DMS53 (cell line): ENCODE measurements around the gene SKP2.
"Not testable (repeated sequence)": the region's sequence is repeated elsewhere in the genome, so short reads cannot be mapped to it uniquely, and the experiment has no call there.

Experiments used
- DNase-seq: peaks from one replicate; lab custom pipeline; 2025; lab: John Stamatoyannopoulos, UW

Gene SKP2

DNA sequence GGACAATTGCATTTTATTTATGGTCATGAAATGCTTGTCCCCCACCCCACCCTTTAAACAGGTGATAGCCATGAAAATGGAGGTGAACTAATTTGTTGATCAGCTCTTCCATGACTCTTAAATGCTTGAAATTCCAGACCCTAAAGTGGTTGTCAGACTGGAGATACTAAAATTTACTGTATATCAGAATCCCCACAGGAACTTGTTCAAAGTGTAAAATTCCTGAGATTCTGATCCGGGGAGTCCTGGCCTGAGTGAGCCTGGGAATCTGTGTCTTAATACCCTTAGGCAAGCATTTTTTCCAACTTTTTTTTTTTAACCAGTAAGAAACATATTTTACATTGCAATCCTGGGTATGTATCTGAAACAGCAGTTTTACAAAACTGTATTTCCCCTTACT is 4.7 kb downstream of the SKP2 start:
- DNase-seq, result no peak

- no peak for DNase-seq
Observed at GRCh38 chr5:36158144-36158543, 6.2 kb downstream of the SKP2 start.

GRCh38 chr5:36160617-36161016 is 8.7 kb downstream of the SKP2 start:
- DNase-seq, result no peak

- DNase-seq, result no peak
Observed at GRCh38 chr5:36161361-36161760, 9.4 kb downstream of the SKP2 start.

GRCh38 chr5:36162810-36163486 is 11.0 kb downstream of the SKP2 start:
- no peak for DNase-seq

DNA sequence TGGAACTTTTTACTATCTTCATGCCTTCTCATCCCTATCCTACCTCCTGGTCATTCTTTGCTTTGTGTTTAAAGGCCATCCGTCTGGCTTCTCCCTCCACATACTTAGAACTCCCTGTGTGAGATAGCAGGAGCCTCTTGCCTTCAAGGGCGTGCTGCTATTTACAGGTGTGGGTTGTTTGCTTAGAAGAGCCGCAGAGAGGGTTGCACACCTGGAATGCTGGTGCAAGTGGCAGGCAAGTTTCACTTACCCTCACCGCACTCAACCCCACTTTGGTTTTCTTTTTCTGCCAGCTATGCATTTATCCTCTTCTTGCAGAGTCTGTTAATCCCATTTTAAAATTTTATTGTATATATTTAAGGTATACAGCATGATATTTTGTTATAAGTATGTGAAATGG is 12.6 kb downstream of the SKP2 start:
- DNase-seq, result peak; percentile 33

DNA sequence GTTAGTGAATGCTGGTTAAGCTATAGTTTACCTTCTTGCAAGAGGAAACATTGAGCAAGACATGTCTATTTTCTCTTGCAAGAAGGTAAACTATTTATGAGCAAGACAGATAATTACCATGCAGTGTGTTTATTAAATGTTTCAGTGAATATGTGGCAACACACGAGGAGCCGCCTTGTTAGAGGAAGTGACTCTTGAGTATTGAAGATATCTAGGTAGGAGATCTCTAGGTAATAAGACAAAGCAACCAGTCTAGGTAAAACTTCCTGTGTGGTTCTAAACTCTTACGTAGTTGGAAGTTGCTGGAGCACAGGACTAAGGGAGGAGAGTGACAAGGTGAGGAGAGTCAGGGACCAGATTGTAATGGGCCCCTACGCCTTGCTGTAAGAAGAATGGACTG is 16.8 kb downstream of the SKP2 start:
- no peak for DNase-seq

GRCh38 chr5:36170832-36171424 is 19.0 kb downstream of the SKP2 start:
- DNase-seq, result no peak

- DNase-seq, result no peak
Observed at GRCh38 chr5:36172599-36172998, 20.7 kb downstream of the SKP2 start.

DNA sequence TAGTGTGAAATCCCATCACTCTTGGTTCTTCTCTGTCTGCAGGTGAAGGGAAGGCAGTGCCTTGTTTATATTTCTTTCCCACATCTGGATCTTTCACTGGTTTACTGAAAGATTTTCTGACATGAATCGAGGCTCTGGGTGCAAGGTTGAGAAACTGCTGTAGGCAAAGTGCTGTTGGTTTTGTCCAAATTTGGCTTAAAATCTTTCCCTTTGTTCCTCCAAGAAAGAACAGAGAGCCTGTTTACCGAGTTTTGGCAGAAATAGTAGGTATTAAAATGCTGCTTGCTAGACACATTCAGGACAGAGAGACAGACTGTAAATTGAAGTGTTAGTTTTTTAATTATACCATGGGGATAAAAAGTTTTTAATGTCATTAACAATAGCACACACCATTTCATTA is 21.5 kb downstream of the SKP2 start:
- DNase-seq, result no peak

GRCh38 chr5:36174119-36174518 is 22.2 kb downstream of the SKP2 start:
- DNase-seq, result no peak

DNA sequence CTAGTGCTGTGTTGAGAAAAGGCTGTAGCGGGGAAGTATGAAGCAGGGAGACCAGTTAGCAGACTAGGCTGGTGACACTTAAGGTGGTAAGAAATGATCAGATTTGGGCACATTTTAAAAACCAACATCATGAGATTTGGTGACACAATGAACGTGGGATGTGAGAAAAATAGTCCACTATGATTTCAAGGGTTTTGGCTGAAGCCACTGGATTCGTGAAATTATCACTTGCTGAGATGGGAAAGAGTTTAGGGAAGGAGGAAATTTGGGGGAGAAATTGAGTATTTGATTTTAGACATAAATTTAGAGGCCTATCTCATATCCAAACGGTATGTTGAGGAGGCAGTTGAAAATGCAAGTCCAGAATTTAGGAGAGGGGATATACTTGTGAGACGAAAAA is 23.1 kb downstream of the SKP2 start:
- no peak for DNase-seq

DNA sequence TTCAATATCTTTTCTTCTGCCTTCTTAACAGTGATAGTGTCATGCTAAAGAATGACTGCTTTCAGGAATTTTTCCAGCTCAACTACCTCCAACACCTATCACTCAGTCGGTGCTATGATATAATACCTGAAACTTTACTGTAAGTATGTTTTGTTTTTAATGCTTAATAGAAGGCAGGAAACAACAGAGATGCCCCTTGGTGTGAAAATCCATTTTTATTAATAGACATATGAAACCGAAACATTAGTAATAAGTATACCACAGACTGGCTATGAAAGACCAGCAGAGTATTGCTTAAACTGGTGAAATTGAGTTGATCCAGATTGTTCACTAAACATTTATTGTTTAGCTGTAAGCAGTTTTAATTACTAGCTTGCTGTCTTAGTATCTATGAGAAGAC is 25.2 kb downstream of the SKP2 start:
- no peak for DNase-seq

GRCh38 chr5:36177715-36178523 is 26.0 kb downstream of the SKP2 start:
- peak; percentile 65 for DNase-seq

- DNase-seq, result no peak
Observed at GRCh38 chr5:36178524-36178890, 26.6 kb downstream of the SKP2 start.

DNA sequence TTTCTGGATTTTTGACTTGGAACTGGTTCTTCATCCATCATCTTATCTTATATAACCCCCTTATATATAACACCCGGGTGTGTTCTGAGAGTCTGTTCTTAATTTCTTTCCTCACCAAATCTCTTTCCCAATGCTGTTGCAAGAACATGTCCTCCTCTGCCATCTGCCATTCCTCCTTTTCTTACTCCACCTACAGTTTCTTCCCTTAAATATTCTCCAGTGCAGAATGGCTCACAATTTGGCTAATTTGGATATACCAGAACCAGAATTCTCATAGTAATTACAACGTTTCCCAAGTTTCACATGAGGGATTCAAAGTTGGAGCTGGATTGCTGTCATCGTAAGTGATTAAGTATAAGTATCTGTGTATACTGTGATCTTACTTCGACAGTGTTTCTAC is 28.0 kb downstream of the SKP2 start:
- DNase-seq, result no peak

DNA sequence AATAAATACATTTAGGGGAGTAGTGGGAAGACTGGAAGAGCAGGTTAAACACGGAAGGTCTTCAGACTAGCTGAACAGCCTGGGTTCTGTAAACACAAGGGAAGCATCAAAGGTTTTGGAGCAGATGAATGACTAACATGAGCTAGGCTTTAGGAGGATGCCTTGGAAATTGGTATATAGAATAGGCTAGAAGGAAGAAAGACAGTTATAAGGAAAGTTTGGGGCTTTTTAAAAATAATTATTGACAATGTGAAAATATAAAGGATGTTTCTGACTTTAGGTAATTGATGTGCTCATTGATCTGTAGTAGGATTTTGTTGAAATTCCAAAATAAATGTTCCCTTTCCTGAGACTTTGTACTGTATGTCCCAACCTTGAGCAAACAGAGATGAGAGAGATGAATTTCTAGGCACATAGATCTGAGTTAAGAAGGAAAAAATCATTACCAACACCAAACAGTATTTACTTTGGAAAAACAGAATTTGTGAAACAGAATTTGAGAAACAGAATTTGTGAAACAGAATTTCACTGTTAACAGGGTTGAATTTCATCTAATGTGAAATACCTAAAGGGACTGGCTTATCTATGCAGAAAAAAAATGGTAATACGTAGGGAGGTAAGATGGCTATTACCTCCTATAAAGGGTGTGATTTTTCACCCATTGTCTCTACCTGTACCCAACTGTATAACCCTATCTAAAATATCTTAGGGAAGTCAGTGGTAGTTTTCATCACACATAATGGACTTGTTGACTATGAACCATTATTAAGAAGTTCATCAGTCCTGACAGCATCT is 28.8 kb downstream of the SKP2 start:
- peak; percentile 56 for DNase-seq

- DNase-seq, result no peak
Observed at GRCh38 chr5:36181774-36182173, 29.9 kb downstream of the SKP2 start.

DNA sequence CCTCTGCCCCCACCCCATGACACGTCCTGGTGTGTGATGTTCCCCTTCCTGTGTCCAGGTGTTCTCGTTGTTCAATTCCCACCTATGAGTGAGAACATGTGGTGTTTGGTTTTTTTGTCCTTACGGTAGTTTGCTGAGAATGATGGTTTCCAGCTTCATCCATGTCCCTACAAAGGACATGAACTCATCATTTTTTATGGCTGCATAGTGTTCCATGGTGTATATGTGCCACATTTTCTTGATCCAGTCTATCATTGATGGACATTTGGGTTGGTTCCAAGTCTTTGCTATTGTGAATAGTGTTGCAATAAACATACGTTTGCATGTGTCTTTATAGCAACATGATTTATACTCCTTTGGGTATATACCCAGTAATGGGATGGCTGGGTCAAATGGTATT is 32.5 kb downstream of the SKP2 start:
- not testable (repeated sequence) for DNase-seq

DNA sequence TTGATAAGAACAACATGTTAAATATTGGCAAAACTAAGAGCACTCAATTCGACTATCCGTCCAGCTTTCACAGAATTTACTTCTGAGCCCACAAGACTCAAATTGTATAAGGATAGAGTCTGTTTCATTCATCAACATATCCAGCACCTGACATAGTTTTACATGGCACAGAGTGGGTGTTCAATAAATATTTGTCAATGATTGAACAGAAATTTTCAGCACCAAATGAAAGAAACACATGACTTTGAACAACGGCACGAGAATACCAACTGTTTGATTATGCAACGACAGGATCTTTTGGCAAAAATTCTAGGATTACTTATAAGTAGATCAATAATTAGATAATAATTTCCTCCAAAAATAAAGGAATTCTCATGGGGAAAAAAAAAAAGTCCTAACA is 41.8 kb downstream of the SKP2 start:
- DNase-seq, result no peak

DNA sequence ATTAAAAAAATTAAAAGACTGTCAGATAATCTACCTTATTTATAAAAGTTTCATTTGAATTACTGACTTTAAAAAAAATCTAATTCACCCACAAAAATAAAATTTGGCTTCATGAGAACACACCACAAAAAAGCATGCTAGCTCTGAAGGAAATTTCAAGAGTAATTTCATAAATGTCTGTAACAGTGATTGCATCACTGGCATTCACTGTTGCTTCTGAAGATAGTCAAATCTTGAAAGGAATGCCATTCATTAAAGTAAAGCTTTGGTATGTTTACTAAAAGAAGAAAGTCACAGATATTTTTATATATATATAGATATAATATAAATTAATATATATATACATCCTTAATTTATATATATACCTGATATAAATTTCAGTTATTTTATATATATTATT is 46.4 kb downstream of the SKP2 start:
- no peak for DNase-seq

- peak; percentile 7 for DNase-seq
Observed at GRCh38 chr5:36198783-36199182, 46.9 kb downstream of the SKP2 start.

DNA sequence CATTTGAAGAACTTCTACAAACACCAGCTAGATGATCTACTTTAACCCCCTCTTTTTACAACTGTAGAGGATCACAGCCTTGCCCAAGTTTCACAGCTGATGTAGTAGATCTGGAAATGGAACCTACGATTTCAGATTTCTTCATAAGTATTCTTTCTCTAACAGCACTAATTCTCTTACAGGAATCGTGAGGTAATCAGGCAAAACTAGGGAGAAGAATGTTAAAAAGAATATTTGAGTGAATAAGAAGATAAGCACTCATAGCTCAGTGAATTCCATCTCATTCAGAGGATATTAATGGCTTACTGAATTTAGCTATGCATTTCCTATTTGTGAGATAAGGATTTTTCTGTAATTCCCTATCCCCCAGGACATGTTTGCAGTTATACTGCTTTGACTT is 47.7 kb downstream of the SKP2 start:
- no peak for DNase-seq
